HepG2 (cell line): ENCODE results near the gene CNTD1. TPM values are rescaled to one million over a fixed set of nuclear protein-coding genes. Genes with fewer than 3 reads are reported as not detected.

Experiments
- AHR ChIP-seq: IDR thresholded peaks from 2 replicates; pipeline ENCODE4 v1.6.1; 2018; ENCODE audit warnings: missing genetic modification reagents, missing compliant biosample characterization
- ARNTL ChIP-seq: sonication (generic); formaldehyde crosslinking; IDR thresholded peaks from 2 replicates; pipeline ENCODE4 v1.4.0; 2020; ENCODE audit warnings: mild to moderate bottlenecking, missing genetic modification reagents
- CENPT ChIP-seq: sonication (generic); formaldehyde crosslinking; IDR thresholded peaks from 2 replicates; pipeline ENCODE4 v1.8.0; 2022; ENCODE audit warnings: low read depth, mild to moderate bottlenecking, moderate library complexity, missing genetic modification reagents
- DPF2 ChIP-seq: sonication (generic); formaldehyde crosslinking; IDR thresholded peaks from 2 replicates; pipeline ENCODE4 v1.4.0; 2020; ENCODE audit warnings: mild to moderate bottlenecking, low read depth, missing genetic modification reagents, borderline replicate concordance
- GATAD1 ChIP-seq: IDR thresholded peaks from 2 replicates; pipeline ENCODE4 v1.6.1; 2016; ENCODE audit warnings: missing genetic modification reagents, missing compliant biosample characterization
- HMGA1 ChIP-seq: sonication (generic); formaldehyde crosslinking; conservative IDR thresholded peaks from 2 replicates; pipeline ENCODE4 v1.4.0; 2020; ENCODE audit warnings: missing genetic modification reagents
- JUN ChIP-seq: sonication (generic); formaldehyde crosslinking; IDR thresholded peaks from 2 replicates; pipeline ENCODE4 v1.4.0; 2020; ENCODE audit warnings: mild to moderate bottlenecking, missing genetic modification reagents
- KDM5B ChIP-seq: sonication (generic); formaldehyde crosslinking; IDR thresholded peaks from 2 replicates; pipeline ENCODE4 v1.4.0; 2020; ENCODE audit warnings: missing genetic modification reagents, mild to moderate bottlenecking, borderline replicate concordance
- KMT2A ChIP-seq: sonication (generic); formaldehyde crosslinking; IDR thresholded peaks from 2 replicates; pipeline ENCODE4 v1.4.0; 2020; ENCODE audit warnings: missing genetic modification reagents
- NRL ChIP-seq: sonication (generic); formaldehyde crosslinking; IDR thresholded peaks from 2 replicates; pipeline ENCODE4 v1.5.0; 2020; ENCODE audit warnings: missing genetic modification reagents, mild to moderate bottlenecking, moderate library complexity, borderline replicate concordance
- PHF20 ChIP-seq: sonication (generic); formaldehyde crosslinking; IDR thresholded peaks from 2 replicates; pipeline ENCODE4 v1.5.0; 2020; ENCODE audit warnings: mild to moderate bottlenecking, missing genetic modification reagents
- RXRB ChIP-seq: IDR thresholded peaks from 2 replicates; pipeline ENCODE4 v1.6.1; 2016; ENCODE audit warnings: borderline replicate concordance, missing genetic modification reagents, missing compliant biosample characterization
- SRF ChIP-seq: IDR thresholded peaks from 2 replicates; pipeline ENCODE4 v1.6.1; 2011; ENCODE audit warnings: mild to moderate bottlenecking, low read depth, low read length, moderate library complexity
- ZKSCAN5 ChIP-seq: sonication (generic); formaldehyde crosslinking; IDR thresholded peaks from 2 replicates; pipeline ENCODE4 v1.5.1; 2020; ENCODE audit warnings: mild to moderate bottlenecking, missing genetic modification reagents
- ZNF230 ChIP-seq: sonication (generic); formaldehyde crosslinking; IDR thresholded peaks from 2 replicates; pipeline ENCODE4 v1.4.0; 2020; ENCODE audit warnings: mild to moderate bottlenecking, missing genetic modification reagents
- ZNF431 ChIP-seq: sonication (generic); formaldehyde crosslinking; IDR thresholded peaks from 2 replicates; pipeline ENCODE4 v1.9.0; 2022; ENCODE audit warnings: missing genetic modification reagents, low read depth, mild to moderate bottlenecking, borderline replicate concordance
- ZNF674 ChIP-seq: sonication (generic); formaldehyde crosslinking; IDR thresholded peaks from 2 replicates; pipeline ENCODE4 v1.5.0; 2020; ENCODE audit warnings: low read depth, mild to moderate bottlenecking, missing genetic modification reagents
- ZNF772 ChIP-seq: sonication (generic); formaldehyde crosslinking; IDR thresholded peaks from 2 replicates; pipeline ENCODE4 v1.5.0; 2020; ENCODE audit warnings: mild to moderate bottlenecking, missing genetic modification reagents
- polyA plus RNA-seq, 8 experiments: library from polyadenylated mRNA; depleted of rRNA in 3 of 8; stranded (reverse) in 7 of 8; unstranded in 1 of 8; fragments of >200 nt; fragmentation: Illumina TruSeq in 4 of 8; extraction: Trizol in 4 of 8; gene quantifications; 2 replicates each; pipeline versions ENCODE4 v1.2.1 to v1.2.3, GENCODE V29; 2011 to 2016; ENCODE audit warnings: low read depth in 4 of 8, missing spikeins in 1 of 8, mixed read lengths in 1 of 8; ENCODE audit not compliant: insufficient read depth in 1 of 8
- total RNA-seq, 5 experiments: library from RNA; depleted of rRNA; stranded (reverse); fragments of >200 nt; fragmentation: Illumina TruSeq; extraction: Trizol; gene quantifications; 2 replicates each; pipeline ENCODE4 v1.2.3, GENCODE V29; 2016; ENCODE audit warnings: low read depth in 1 of 5
- TF ChIP-seq, protein P1 (sequence below): IDR thresholded peaks from 2 replicates; pipeline ENCODE4 v1.6.1; 2012; ENCODE audit warnings: inconsistent platforms
- TF ChIP-seq, protein P2 (sequence below): sonication (generic); formaldehyde crosslinking; IDR thresholded peaks from 2 replicates; pipeline ENCODE4 v1.5.0; 2020; ENCODE audit warnings: mild to moderate bottlenecking, missing genetic modification reagents
- TF ChIP-seq, protein P3 (sequence below): sonication (generic); formaldehyde crosslinking; IDR thresholded peaks from 2 replicates; pipeline ENCODE4 v1.8.1; 2023; ENCODE audit warnings: mild to moderate bottlenecking, missing genetic modification reagents
- TF ChIP-seq, protein P4 (sequence below): sonication (generic); formaldehyde crosslinking; IDR thresholded peaks from 2 replicates; pipeline ENCODE4 v1.4.0; 2020; ENCODE audit warnings: mild to moderate bottlenecking, low read depth, missing genetic modification reagents
- TF ChIP-seq, protein P5 (sequence below): sonication (generic); formaldehyde crosslinking; IDR thresholded peaks from 2 replicates; pipeline ENCODE4 v1.4.0; 2020; ENCODE audit warnings: mild to moderate bottlenecking, low read depth, missing genetic modification reagents

The CNTD1 gene
- total and polyA plus RNA-seq, 2 of the 13 experiments (the other 11 are each of a cell fraction or from before 2014, with no cell fraction given) = 0.11 to 0.15 TPM

DNA sequence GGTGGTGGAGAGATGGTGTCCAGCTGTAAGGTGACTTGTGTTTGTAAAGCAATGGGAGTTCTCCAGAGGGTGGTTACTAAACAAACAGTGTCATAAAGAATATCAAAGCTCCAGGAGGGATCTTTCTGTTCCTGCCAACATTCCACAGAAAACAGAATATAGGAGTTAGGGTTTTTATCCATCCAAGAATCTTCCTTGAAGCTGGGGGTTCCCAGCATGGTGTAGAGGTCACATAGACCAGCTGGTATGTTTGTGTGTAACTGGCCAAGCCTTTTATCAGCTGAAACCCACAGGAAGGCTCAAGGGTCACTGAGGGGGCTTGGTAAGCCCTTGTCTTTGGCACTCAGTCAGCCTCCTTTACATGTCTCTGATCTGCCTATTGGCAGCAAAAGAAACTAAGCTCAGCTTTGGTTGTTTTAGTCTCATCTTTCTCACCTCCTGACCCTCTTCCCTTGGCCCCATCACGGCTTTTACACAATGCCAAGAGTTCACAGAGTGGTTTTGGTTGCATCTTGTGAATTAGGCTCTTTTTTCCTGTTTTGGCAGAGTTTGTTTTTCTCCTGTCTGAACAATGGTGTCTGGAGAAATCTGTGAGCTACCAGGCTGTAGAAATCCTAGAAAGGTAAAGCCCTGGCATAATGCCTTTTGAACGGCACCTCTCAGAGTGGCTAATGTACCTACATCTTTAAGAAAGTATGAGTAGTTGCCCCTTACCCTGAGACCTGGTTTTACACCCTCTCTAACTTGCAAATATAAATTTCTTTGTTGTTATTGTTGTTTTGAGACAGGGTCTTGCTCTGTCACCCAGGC, 4.6 kb downstream of the CNTD1 start (continued):
- TF ChIP-seq, protein P1, sequence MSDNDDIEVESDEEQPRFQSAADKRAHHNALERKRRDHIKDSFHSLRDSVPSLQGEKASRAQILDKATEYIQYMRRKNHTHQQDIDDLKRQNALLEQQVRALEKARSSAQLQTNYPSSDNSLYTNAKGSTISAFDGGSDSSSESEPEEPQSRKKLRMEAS = peak; percentile 20; the same call in 1 of the 2 replicates
- TF ChIP-seq KDM5B (CRISPR knock-in tag) (no peak), ZKSCAN5 (CRISPR knock-in tag) (no peak), CENPT (CRISPR knock-in tag) (no peak), ARNTL (no peak), HMGA1 (CRISPR knock-in tag) (no peak), KMT2A (no peak), JUN (no peak), NRL (CRISPR knock-in tag) (no peak), PHF20 (CRISPR knock-in tag) (no peak), ZNF431 (CRISPR knock-in tag) (no peak), ZNF674 (CRISPR knock-in tag) (no peak), RXRB (CRISPR knock-in tag) (peak; percentile 31; the same call in 1 of the 2 replicates), AHR (CRISPR knock-in tag) (no peak), SRF (no peak), ZNF230 (CRISPR knock-in tag) (no peak), GATAD1 (no peak), DPF2 (CRISPR knock-in tag) (no peak), ZNF772 (CRISPR knock-in tag) (no peak)
- TF ChIP-seq, protein P2, sequence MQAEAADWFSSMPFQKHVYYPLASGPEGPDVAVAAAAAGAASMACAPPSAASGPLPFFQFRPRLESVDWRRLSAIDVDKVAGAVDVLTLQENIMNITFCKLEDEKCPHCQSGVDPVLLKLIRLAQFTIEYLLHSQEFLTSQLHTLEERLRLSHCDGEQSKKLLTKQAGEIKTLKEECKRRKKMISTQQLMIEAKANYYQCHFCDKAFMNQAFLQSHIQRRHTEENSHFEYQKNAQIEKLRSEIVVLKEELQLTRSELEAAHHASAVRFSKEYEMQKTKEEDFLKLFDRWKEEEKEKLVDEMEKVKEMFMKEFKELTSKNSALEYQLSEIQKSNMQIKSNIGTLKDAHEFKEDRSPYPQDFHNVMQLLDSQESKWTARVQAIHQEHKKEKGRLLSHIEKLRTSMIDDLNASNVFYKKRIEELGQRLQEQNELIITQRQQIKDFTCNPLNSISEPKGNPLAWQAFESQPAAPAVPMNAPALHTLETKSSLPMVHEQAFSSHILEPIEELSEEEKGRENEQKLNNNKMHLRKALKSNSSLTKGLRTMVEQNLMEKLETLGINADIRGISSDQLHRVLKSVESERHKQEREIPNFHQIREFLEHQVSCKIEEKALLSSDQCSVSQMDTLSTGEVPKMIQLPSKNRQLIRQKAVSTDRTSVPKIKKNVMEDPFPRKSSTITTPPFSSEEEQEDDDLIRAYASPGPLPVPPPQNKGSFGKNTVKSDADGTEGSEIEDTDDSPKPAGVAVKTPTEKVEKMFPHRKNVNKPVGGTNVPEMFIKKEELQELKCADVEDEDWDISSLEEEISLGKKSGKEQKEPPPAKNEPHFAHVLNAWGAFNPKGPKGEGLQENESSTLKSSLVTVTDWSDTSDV = no peak
- TF ChIP-seq, protein P3, sequence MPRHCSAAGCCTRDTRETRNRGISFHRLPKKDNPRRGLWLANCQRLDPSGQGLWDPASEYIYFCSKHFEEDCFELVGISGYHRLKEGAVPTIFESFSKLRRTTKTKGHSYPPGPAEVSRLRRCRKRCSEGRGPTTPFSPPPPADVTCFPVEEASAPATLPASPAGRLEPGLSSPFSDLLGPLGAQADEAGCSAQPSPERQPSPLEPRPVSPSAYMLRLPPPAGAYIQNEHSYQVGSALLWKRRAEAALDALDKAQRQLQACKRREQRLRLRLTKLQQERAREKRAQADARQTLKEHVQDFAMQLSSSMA (CRISPR knock-in tag) = no peak
- TF ChIP-seq, protein P4, sequence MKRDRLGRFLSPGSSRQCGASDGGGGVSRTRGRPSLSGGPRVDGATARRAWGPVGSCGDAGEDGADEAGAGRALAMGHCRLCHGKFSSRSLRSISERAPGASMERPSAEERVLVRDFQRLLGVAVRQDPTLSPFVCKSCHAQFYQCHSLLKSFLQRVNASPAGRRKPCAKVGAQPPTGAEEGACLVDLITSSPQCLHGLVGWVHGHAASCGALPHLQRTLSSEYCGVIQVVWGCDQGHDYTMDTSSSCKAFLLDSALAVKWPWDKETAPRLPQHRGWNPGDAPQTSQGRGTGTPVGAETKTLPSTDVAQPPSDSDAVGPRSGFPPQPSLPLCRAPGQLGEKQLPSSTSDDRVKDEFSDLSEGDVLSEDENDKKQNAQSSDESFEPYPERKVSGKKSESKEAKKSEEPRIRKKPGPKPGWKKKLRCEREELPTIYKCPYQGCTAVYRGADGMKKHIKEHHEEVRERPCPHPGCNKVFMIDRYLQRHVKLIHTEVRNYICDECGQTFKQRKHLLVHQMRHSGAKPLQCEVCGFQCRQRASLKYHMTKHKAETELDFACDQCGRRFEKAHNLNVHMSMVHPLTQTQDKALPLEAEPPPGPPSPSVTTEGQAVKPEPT (CRISPR knock-in tag) = no peak
- TF ChIP-seq, protein P5, sequence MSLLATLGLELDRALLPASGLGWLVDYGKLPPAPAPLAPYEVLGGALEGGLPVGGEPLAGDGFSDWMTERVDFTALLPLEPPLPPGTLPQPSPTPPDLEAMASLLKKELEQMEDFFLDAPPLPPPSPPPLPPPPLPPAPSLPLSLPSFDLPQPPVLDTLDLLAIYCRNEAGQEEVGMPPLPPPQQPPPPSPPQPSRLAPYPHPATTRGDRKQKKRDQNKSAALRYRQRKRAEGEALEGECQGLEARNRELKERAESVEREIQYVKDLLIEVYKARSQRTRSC (CRISPR knock-in tag) = no peak
